ENCODE data around the gene GPR137B. TPM values are rescaled to one million over a fixed set of nuclear protein-coding genes. Genes with fewer than 3 reads are reported as not detected.

Gene GPR137B
- total and polyA plus RNA-seq, 9 of the 15 experiments (the other 6 are each of a cell fraction or from before 2014, with no cell fraction given): 0.04 to 1.0 (median 0.62) TPM

- BruUV-seq (replicated peaks): no TSS peak
- ChIA-PET CTCF (ENCODE audit: low intra/inter-chr PET ratio) (no interaction called here), POLR2A (interaction anchor here (0.6 to 0.8 kb wide), 2 partner anchors 8 to 288 kb away, joined by 4 read pairs; no protein-coding TSS in a partner anchor)
- Histone ChIP-seq H2AFZ (ENCODE audit: low read depth, low read length) (no peak overlapping the region), H3K79me2 (ENCODE audit: control insufficient read depth, insufficient read depth, low read length) (no peaks in the 10 kb centered on the region), H3K9ac (ENCODE audit: insufficient read depth in 1 of 2, low read depth in 2 of 2, low read length in 2 of 2) (no peak overlapping the region), H3K4me2 (ENCODE audit: insufficient read depth, low read length) (no peak overlapping the region), H3K9me3 (replicated peaks; ENCODE audit: control insufficient read depth, insufficient read depth, low read depth, low read length) (no peaks in the 10 kb centered on the region), H3K27me3 (ENCODE audit: control insufficient read depth in 2 of 2, insufficient read depth in 2 of 2, low read length in 2 of 2) (no peaks in the 10 kb centered on the region), H3K27ac (ENCODE audit: extremely low read depth, low read depth, low read length) (no peak overlapping the region), H3K9me1 (ENCODE audit: control insufficient read depth, insufficient read depth, low read length) (no peaks in the 10 kb centered on the region), H3K4me3 (no peak overlapping the region), H4K20me1 (replicated peaks; ENCODE audit: control insufficient read depth, insufficient read depth, low read length) (no peaks in the 10 kb centered on the region), H3K4me1 (replicated peaks in 1 of 2; ENCODE audit: control insufficient read depth in 2 of 2, insufficient read depth in 2 of 2, low read length in 2 of 2) (peaks cover 0 to 10% of the 10 kb centered on the region in 2 experiments; a peak in 3 of 5 replicates), H3K36me3 (ENCODE audit: control insufficient read depth, insufficient read depth, low read length) (no peaks in the 10 kb centered on the region)
- DNase-seq (ENCODE audit: extremely low read depth in 1 of 4, low spot score in 3 of 4) (no peak), FAIRE-seq (no peak), ATAC-seq (no peak)
- intact Hi-C loops (cut with micrococcal nuclease): no loop called here
- no peak for TF ChIP-seq LEF1 (IDR thresholded peaks at IDR 0.05)
- no peak for TF ChIP-seq ZBTB11 (CRISPR knock-in tag; IDR thresholded peaks at IDR 0.05)
- TF ChIP-seq KAT7 (CRISPR knock-in tag; IDR thresholded peaks at IDR 0.05; ENCODE audit: borderline replicate concordance): no peak
- no peak for TF ChIP-seq ZNF717 (CRISPR knock-in tag; IDR thresholded peaks at IDR 0.05)
- TF ChIP-seq CHCHD3 (CRISPR knock-in tag; IDR thresholded peaks at IDR 0.05): no peak
- TF ChIP-seq NFE2 (IDR thresholded peaks at IDR 0.05; ENCODE audit: low read depth): 0 out of 2 replicates have a peak, but pooled peaks have one; percentile 14
- no peak for TF ChIP-seq ARID4B (CRISPR knock-in tag; IDR thresholded peaks at IDR 0.05)
- TF ChIP-seq ZNF324 (CRISPR knock-in tag; IDR thresholded peaks at IDR 0.05): peak; percentile 37; the same call in 1 of the 2 replicates
- 10% methylated on average over 1 of the region's 1 CpG for WGBS (ENCODE audit: insufficient coverage, low coverage, missing lambda C conversion rate)
- in situ Hi-C loops (cut with MboI): no loop called here
Observed at GRCh38 chr1:236204039-236204438, 61.7 kb downstream of the GPR137B start.

Measured in K562 (cell line).